Tibial nerve (tissue), 4 donors: ENCODE results near the gene PLCB1.

ENCODE experiments used
- CTCF ChIP-seq, 5 experiments: fragments of 200-600 bp in 3 of 5; fragments of 450-650 bp in 2 of 5; sonication (generic) in 3 of 5; IDR thresholded peaks; one replicate each; pipeline ENCODE4 v1.5.1; 2016 to 2019; ENCODE audit warnings: antibody characterized with exemption in 5 of 5, mild to moderate bottlenecking in 3 of 5, moderate library complexity in 2 of 5
- EP300 ChIP-seq, 2 donors: sonication (generic); formaldehyde crosslinking; IDR thresholded peaks; one replicate each; pipeline ENCODE4 v1.6.1; 2017; ENCODE audit warnings: antibody characterized with exemption in 2 of 2, mild to moderate bottlenecking in 1 of 2
- POLR2A ChIP-seq, 2 donors: fragments of 450-650 bp; IDR thresholded peaks; one replicate each; pipeline ENCODE4 v1.6.1; 2017; ENCODE audit warnings: antibody characterized with exemption in 2 of 2, mild to moderate bottlenecking in 2 of 2, moderate library complexity in 2 of 2

- TF ChIP-seq CTCF (IDR thresholded peaks at IDR 0.05) = no peak
- TF ChIP-seq POLR2A (IDR thresholded peaks at IDR 0.05) = no peak
- no peak for TF ChIP-seq EP300 (IDR thresholded peaks at IDR 0.05)
Measured at GRCh38 chr20:8139899-8140298, 7.8 kb downstream of the PLCB1 start.
